Measurements from ENCODE around the gene CCS. TPM values are rescaled to one million over a fixed set of nuclear protein-coding genes. Genes with fewer than 3 reads are reported as not detected.

CCS gene
- total and polyA plus RNA-seq, 9 of the 15 experiments (the other 6 are each of a cell fraction or from before 2014, with no cell fraction given): 1.1 to 46.6 (median 26.8) TPM

GRCh38 chr11:66638177-66639065, 45.4 kb downstream of the CCS start, which contains the start of gene RBM4 (continued):
- TF ChIP-seq ETS1 (conservative IDR thresholded peaks at IDR 0.05; ENCODE audit: control insufficient read depth, low read depth, low read length) (peak; percentile 77; the same call in 1 of the 2 replicates), MIER1 (IDR thresholded peaks at IDR 0.05; ENCODE audit: low read depth) (no peak), ZBED1 (IDR thresholded peaks at IDR 0.05) (peak; percentile 69), CEBPZ (IDR thresholded peaks at IDR 0.05; ENCODE audit: borderline replicate concordance, low read depth, low read length) (peak; percentile 69; the same call in 1 of the 2 replicates), ARID3A (IDR thresholded peaks at IDR 0.05; ENCODE audit: borderline replicate concordance, low read depth, low read length) (no peak)
